Measurements from ENCODE around the gene GRK3.
"Not testable (repeated sequence)": the region's sequence is repeated elsewhere in the genome, so short reads cannot be mapped to it uniquely, and the experiment has no call there.

GRK3 gene

GRCh38 chr22:25570486-25570885 lies 6.0 kb downstream of the GRK3 start:
- in situ Hi-C loops (cut with MboI; ENCODE audit: low sequenced_read_pairs), result no loop called here

DNA sequence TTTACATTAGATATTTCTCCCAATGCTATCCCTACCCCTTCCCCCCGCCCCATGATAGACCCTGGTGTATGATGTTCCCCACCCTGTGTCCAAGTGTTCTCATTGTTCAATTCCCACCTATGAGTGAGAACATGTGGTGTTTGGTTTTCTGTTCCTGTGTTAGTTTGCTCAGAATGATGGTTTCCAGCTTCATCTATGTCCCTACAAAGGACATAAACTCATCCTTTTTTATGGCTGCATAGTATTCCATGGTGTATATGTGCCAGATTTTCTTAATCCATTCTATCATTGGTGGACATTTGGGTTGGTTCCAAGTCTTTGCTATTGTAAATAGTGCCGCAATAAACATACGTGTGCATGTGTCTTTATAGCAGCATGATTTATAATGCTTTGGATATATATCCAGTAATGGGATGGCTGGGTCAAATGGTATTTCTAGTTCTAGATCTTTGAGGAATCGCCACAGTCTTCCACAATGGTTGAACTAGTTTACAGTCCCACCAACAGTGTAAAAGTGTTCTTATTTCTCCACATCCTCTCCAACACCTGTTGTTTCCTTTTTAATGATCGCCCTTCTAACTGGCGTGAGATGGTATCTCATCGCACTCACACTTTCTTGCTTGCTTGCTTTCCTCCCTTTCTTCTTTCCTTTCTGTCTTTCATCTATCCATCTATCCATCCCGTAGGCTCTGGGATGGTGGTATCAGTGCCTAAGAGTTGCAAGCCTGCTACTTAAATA lies 7.7 kb downstream of the GRK3 start:
- in situ Hi-C loops (cut with MboI; ENCODE audit: low sequenced_read_pairs), result not testable (repeated sequence)

DNA sequence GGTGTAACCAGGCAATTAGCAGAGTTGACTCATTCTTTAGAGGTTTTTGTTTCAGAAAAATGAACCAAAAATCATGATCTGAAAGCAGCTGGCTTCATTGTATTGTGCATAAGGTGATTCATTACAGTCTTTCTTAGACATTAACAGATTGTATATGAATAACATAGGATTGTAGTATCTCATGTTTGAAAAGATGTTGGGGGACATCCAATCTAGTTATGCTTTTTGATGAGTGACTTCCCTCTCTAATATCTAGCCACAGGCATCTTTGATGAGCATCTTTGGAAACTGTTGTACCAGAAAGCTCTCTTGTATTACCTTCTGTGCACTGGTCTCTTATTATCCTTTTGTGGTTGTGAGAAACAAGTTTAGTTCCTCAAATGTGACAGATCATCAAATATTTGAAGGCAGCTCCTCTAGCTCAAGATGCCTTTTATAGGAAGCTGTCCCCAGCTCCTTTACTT lies 8.3 kb downstream of the GRK3 start:
- in situ Hi-C loops (cut with MboI; ENCODE audit: low sequenced_read_pairs), result no loop called here

DNA sequence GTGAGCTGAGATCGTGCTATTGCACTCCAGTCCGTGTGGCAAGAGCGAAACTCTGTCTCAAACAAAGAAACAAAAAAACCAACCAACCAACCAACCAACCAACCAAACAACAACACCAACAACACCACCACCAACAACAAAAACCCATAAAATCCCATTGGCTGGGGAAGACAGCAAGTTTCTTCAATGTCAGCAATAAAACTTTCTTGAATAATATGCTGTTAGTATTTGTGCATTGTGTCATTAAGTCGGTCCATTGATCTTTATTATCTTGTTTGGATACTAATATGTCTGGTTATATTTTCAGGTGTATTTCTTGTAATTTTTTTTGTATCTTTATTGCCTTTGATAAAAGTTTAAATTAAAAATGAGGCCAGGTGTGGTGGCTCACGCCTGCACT lies 9.4 kb downstream of the GRK3 start:
- in situ Hi-C loops (cut with MboI; ENCODE audit: low sequenced_read_pairs), result no loop called here

GRCh38 chr22:25574736-25575135 lies 10.3 kb downstream of the GRK3 start:
- in situ Hi-C loops (cut with MboI; ENCODE audit: low sequenced_read_pairs), result no loop called here

DNA sequence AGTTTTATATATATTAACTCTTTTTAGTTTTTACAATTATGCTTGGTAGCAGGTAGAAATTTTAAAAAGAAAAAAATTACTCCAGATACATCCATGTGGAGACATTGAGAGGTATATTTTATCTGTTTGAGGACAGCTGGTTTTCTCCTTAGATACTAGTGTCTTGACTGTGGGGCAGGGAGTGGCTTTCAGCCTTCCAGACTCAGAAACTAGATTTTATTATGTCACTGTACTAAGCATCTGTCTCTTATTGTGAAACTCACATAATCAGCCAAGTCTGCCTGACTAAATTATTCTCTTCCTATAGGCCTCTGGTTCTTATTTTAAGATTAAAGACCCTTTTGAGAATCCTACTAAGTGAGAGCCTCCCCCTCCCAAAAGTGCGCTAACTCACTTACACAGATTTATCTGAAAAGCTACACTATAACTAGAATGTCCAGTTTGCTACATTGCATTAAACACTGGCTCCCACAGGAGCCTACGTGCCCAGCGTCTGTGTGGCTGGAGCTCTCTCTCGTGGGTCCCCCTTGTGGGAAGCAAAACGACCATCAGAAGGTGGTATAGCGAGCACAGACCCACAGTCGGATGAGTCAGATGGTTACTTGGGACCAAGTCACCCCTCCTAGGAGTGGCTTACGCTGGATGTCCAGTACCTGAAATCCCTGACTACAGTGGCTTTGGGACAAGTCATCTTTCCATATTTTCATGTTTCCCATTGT lies 11.4 kb downstream of the GRK3 start:
- in situ Hi-C loops (cut with MboI; ENCODE audit: low sequenced_read_pairs), result not testable (repeated sequence)

GRCh38 chr22:25581452-25581851 lies 17.0 kb downstream of the GRK3 start:
- in situ Hi-C loops (cut with MboI; ENCODE audit: low sequenced_read_pairs), result not testable (repeated sequence)

- in situ Hi-C loops (cut with MboI; ENCODE audit: low sequenced_read_pairs), result no loop called here
Measured at GRCh38 chr22:25582946-25583345, 18.5 kb downstream of the GRK3 start.

GRCh38 chr22:25584993-25585392 lies 20.5 kb downstream of the GRK3 start:
- in situ Hi-C loops (cut with MboI; ENCODE audit: low sequenced_read_pairs), result not testable (repeated sequence)

GRCh38 chr22:25589664-25590063 lies 25.2 kb downstream of the GRK3 start:
- in situ Hi-C loops (cut with MboI; ENCODE audit: low sequenced_read_pairs), result not testable (repeated sequence)

- in situ Hi-C loops (cut with MboI; ENCODE audit: low sequenced_read_pairs), result not testable (repeated sequence)
Measured at GRCh38 chr22:25593323-25593722, 28.8 kb downstream of the GRK3 start.

DNA sequence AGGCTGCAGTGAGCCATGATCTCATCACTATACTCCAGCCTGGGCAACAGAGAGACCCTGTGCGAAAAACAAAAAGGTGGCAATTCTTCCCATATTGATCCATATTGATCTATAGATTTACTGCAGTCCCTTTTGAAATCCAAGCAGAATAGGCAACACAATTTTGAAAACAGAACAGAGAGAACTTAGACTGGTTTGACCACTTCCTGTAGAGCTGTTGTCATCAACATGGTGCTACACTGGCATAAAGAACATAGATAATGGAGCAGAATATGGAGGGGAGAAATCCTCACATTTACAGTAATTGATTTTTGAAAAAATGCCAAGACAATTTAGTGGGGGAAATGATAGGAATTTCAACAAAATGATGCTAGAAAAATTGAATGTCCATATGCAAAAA lies 34.1 kb downstream of the GRK3 start:
- in situ Hi-C loops (cut with MboI; ENCODE audit: low sequenced_read_pairs), result no loop called here

GRCh38 chr22:25602445-25602844 lies 38.0 kb downstream of the GRK3 start:
- in situ Hi-C loops (cut with MboI; ENCODE audit: low sequenced_read_pairs), result no loop called here

DNA sequence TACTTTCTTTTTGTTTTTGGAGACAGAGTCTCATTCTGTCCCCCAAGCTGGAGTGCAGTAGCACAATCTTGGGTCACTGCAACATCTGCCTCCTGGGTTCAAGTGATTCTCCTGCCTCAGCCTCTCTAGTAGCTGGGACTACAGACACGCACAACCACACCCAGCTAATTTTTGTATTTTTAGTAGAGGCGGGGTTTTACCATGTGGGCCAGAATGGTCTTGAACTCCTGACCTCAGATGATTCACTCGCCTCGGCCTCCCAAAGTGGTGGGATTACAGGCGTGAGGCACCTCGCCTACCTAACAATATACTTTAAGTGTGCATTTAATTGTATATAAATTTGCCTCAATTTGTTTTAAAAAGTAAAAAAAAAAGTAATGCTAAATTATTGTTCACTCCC lies 38.4 kb downstream of the GRK3 start:
- in situ Hi-C loops (cut with MboI; ENCODE audit: low sequenced_read_pairs), result no loop called here

DNA sequence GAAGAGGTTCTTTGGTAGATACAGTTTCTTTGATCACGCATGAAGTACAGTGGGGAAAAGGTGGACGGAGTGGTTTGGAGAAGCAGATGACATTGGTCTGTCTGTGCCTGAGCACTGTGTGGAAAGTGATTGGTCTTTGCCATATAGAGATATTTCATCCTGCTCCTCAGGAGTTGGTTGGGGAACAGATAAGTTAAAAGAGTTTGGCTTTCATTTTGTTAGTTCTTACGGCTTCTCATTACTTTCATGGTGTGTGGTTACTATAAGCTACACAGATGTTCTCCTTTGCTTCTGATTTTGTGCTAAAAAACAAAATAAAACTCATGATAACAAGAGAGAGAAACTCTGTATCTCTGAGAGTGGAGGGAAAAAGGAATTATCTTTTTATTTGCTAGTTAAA lies 40.7 kb downstream of the GRK3 start:
- in situ Hi-C loops (cut with MboI; ENCODE audit: low sequenced_read_pairs), result not testable (repeated sequence)

DNA sequence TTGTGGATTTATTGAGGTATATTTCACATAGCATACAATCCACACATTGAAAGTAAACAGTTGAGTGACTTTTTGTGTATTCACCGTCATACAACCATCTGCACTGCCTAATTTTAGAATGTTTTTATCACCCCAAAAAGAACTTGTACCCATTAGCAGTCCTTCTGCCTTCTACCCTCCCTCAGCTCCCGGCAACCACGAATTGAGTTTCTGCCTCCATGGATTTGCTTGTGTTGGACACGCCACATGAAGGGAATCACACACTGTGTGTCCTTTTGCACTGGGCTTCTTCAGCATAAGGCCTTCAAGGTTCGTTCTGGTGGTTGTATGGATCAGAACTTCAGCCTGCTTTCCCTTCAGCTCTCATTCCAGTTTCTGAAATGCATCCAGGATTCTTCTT lies 41.1 kb downstream of the GRK3 start:
- in situ Hi-C loops (cut with MboI; ENCODE audit: low sequenced_read_pairs), result not testable (repeated sequence)

DNA sequence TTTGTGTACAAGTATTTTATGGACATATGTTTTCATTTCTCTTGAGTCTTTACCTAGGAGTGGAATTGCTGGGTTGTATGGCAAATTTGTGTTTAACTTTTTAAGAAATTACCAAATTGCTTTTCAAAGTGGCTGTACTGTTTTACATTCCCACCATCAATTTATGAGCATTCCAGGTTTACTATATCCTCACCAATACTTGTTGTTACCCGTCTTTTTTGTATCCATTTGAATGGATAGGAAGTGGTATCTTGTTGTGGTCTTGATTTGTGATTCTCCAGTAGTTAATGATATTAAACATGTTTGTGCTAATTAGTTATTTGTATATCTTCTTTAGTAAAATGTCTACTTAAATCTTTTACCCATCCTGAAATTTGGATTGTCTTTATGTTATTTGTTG lies 46.8 kb downstream of the GRK3 start:
- in situ Hi-C loops (cut with MboI; ENCODE audit: low sequenced_read_pairs), result not testable (repeated sequence)

DNA sequence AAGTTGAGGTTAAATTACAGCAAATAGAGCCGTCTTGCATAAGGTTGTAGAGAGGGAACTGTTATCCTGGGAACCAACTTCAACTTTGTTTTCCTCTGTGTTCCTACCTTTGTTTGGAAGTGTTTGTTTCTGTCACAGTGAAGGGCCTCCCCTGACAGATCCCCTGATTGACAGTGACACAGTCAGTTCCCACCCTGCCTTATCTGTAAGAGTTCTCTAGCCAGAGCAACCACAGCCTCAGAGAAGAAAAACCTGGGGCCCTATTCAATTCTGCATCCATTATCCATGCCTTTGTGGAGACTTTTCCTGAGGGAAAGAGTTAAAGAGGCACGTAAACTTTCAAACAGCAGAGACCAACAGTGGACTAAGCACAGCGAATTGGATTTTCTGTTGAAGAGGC lies 48.7 kb downstream of the GRK3 start:
- in situ Hi-C loops (cut with MboI; ENCODE audit: low sequenced_read_pairs), result not testable (repeated sequence)

GRCh38 chr22:25613558-25613957 lies 49.1 kb downstream of the GRK3 start:
- in situ Hi-C loops (cut with MboI; ENCODE audit: low sequenced_read_pairs), result not testable (repeated sequence)

DNA sequence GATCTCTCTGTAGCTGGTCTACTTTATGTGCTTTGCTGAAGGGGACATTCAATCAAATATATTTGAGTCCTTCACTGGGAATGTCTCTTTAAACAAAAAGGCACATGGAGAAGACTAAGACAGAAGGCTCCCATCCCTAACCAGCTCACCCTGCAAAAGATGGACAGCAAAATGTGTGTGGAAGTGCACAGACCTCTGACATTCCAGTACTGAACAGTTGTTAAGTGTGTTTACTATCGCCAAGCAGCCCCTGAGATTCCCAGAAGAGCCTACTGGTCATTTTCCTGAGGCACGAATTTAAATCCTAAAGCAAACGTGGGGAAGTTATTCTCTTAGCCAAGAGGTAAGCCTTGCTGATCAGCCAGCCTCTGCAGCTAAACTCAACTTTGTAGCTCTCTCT lies 50.3 kb downstream of the GRK3 start:
- in situ Hi-C loops (cut with MboI; ENCODE audit: low sequenced_read_pairs), result not testable (repeated sequence)

DNA sequence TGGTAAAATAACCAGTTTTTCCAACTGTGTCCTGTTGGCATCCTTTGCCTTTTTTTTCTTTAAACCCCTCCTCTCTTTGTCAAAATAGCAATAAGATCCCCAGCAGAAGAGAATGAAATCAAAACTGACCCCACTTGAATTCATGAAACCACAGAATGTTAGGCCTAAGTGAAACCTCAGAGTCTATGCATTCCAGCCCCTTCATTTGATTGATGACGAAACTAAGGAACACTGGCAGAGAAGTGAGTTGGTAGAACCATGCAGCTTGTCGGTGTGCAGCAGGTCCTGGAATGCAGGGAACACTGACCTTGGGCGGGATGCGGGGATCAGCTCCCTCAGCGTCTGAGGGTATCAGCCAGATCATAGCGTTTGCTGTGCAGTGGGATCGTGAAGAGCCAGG lies 57.5 kb downstream of the GRK3 start:
- in situ Hi-C loops (cut with MboI; ENCODE audit: low sequenced_read_pairs), result no loop called here

GRCh38 chr22:25623310-25623734 lies 58.8 kb downstream of the GRK3 start:
- in situ Hi-C loops (cut with MboI; ENCODE audit: low sequenced_read_pairs), result no loop called here

Measured in HL-60/S4 treated with phorbol 12-myristate 13-acetate at 8.2 ng/mL for 4 days and 3 days (cell line).